RWPE1 (cell line): ENCODE measurements around the gene SOX9.

ENCODE experiments used
- CTCF ChIA-PET: fragments of 350-600 bp; sonication (Branson Sonifier 250); formaldehyde crosslinking; extraction: SDS; loops from one replicate; lab custom pipeline; 2021; lab: Yijun Ruan, JAX
- POLR2A ChIA-PET: fragments of 400-600 bp; formaldehyde crosslinking; extraction: SDS; loops from one replicate; lab custom pipeline; 2020; ENCODE audit warnings: antibody characterized with exemption; ENCODE audit not compliant: low non-redundant PET; lab: Yijun Ruan, JAX
- DNase-seq: peaks from one replicate; pipeline ENCODE4 v3.0.0; 2012; ENCODE audit warnings: low spot score
- H3K27ac ChIP-seq: fragments of 450-650 bp; 2 replicates; pipeline ENCODE4 v1.5.1; 2017
- CTCF ChIP-seq: fragments of 450-650 bp; conservative IDR thresholded peaks from 2 replicates; pipeline ENCODE4 v1.5.1; 2017; ENCODE audit warnings: low read depth, mild to moderate bottlenecking

The SOX9 gene

DNA sequence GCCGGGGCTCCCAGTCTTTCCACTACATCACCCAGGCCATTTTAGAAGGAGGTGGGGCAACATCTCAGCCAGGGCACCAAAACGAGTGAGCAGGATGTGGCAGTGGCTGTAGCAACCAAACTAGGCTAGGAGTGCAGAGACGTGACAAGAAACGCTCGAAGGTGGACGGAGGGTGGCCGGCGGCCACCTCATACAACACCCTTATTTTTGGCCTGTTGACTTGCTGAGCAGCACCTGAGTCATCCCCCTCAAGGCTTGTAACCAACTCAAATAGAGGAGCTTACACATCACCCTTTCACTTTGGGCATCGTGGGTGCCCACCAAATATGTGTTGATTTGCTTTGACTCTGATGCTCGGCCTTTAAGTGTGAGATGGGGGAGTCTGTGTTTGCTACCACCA lies 23.7 kb upstream of the SOX9 start:
- H3K27ac ChIP-seq: no peak overlapping the region
- DNase-seq: peak; percentile 64
- ChIA-PET CTCF (no interaction called here), POLR2A (no interaction called here)
- TF ChIP-seq CTCF: no peak

DNA sequence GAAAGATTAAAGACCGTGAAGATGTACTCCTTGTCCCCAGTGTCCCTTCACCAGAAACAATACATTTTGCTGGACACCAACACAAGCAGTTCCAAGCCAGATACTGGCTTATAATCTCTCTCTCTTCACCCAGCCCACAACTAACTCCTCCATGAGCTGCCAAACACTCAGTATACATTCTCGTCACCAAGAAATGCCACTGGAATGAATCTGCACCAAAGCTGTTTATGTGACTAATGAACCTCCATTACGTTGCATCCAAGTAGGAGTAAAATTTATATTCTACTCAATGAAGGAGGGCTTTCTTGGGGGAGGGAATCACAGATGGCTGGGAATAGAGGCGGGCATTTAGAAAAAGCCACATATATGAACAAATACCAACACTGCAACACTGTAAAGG lies 20.9 kb upstream of the SOX9 start:
- TF ChIP-seq CTCF: no peak
- ChIA-PET CTCF (no interaction called here), POLR2A (no interaction called here)
- DNase-seq: no peak
- H3K27ac ChIP-seq: no peak overlapping the region

GRCh38 chr17:72100470-72100869 lies 20.4 kb upstream of the SOX9 start:
- DNase-seq: no peak
- ChIA-PET CTCF (interaction anchor here (0.6 kb wide), 1 partner anchor 413 kb away, joined by 3 read pairs; no protein-coding TSS in a partner anchor), POLR2A (no interaction called here)

DNA sequence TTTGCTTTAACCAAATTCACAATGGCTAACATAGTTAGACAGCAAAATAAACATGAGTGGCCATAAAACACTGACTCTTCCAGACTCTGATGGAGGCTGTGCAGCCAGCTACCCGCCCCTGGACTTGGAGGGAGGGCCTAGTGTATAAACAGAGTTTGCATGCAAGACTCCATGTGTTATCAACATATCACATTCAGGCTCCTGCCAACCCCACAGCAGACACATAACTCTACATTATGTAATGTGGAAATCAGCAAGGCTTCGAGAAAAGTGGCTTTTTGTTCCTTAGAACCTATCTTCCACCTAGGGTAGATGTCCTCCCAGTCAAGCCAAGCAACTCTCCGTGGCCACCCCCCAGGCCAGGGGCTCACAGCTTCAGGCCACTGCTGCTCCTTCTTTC lies 19.3 kb upstream of the SOX9 start:
- H3K27ac ChIP-seq: no peak overlapping the region
- POLR2A ChIA-PET: no interaction called here
- CTCF ChIA-PET: interaction anchor here (0.7 kb wide), 2 partner anchors 12 to 175 kb away, joined by 3 read pairs; no protein-coding TSS in a partner anchor
- DNase-seq: no peak
- no peak for TF ChIP-seq CTCF

More at GRCh38 chr17:72100470-72100869, 20.4 kb upstream of the SOX9 start:
- no peak overlapping the region for H3K27ac ChIP-seq
- no peak for TF ChIP-seq CTCF

- CTCF ChIA-PET: no interaction called here
- no peak overlapping the region for H3K27ac ChIP-seq
- POLR2A ChIA-PET: no interaction called here
- no peak for DNase-seq
- TF ChIP-seq CTCF: no peak
Observed at GRCh38 chr17:72102366-72102765, 18.5 kb upstream of the SOX9 start.

- CTCF ChIA-PET: interaction anchor here (0.6 to 0.7 kb wide), 2 partner anchors 238 to 766 kb away, joined by 3 read pairs; no protein-coding TSS in a partner anchor
- no peak for TF ChIP-seq CTCF
- POLR2A ChIA-PET: no interaction called here
- no peak overlapping the region for H3K27ac ChIP-seq
- no peak for DNase-seq
Observed at GRCh38 chr17:72104164-72104862, 16.5 kb upstream of the SOX9 start.
